ENCODE data around the gene LRRC14B.
"Not testable (repeated sequence)": the region's sequence is repeated elsewhere in the genome, so short reads cannot be mapped to it uniquely, and the experiment has no call there.

The LRRC14B gene

DNA sequence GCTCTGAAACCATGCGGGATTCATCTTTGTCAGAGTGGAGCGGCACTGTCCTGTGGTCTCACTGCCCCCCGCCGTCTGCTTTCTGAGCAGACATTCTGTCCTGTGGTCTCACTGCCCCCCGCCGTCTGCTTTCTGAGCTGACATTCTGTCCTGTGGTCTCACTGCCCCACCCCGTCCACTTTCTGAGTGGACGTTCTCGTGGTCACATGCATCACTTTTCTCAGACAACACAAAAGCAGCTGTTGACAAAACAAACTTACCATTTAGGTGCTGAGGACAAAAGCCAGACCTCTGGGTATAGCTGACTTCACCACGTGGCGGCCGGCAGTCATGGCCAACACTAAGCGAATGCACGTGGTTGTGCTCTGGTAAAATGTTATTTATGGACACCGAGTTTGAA lies 2.8 kb downstream of the LRRC14B start:
- no peak for DNase-seq

DNA sequence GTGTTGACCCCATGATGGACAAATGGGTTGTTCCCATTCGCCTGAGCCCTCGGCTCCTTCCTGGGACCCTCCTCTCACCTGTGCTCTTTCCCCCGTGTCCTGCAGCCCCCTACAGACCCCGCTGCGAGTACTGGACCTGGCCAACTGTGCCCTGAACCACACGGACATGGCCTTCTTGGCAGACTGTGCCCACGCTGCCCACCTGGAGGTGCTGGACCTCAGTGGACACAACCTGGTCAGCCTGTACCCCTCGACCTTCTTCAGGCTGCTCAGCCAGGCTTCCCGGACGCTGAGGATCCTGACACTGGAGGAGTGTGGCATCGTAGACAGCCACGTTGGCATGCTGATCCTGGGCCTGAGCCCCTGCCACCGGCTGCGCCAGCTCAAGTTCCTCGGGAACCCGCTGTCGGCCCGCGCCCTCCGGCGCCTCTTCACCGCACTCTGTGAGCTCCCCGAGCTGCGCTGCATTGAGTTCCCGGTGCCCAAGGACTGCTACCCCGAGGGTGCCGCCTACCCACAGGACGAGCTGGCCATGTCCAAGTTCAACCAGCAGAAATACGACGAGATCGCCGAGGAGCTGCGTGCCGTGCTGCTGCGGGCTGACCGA lies 3.4 kb downstream of the LRRC14B start:
- no peak for DNase-seq

DNA sequence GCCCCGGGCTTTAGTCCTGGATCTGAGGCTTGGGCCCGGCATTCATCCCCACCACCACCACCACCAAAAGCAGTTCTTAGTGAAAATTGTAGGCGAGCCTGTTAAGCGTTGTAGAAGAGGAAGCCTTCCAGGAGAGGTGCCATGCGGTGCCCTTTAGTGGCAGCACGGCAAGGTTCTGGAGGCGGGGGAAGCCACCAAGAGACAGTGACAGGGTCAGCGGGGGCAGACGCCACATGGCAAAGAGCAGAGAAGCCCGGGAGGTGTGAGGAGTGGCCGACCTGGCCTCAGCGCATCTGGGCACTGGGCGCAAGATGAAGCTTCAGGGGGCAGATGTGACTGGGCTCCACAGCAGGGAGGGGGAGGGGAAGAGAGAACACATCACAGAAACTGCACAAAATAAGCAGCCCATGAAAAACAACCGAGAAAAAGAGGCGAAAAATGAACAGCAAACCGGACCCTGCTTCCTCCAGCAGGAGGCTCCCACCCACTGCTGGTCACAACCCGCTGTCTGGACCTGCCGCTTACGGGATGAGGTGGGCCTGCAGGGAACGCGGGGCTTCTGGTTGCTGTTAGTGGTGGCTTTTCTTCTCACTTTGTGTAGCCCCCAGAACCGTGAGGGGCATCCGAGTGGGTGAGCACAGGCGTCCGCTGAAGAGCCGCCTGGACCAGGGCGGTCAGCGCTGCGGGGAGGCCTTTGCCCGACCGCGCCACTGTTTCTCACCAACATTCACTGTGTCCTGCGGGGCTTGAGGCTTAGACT lies 4.3 kb downstream of the LRRC14B start:
- DNase-seq, result no peak

DNA sequence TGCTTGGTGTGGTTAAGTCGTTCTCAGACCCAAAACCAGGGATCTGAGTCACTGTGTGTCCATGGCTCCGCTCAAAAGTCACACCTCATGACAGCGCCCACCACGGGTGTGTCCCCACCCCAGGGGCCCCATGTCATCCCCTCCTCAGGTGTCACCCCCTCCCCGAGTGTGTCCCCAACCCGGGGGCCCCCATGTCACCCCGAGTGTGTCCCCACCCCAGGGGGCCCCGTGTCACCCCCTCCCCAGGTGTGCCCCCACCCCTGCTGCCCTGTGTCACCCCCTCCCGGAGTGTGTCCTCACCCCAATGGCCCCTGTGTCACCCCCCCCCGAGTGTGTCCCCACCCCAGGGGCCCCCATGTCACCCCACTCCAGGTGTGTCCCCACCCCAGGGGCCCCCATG lies 5.1 kb downstream of the LRRC14B start:
- no peak for DNase-seq

DNA sequence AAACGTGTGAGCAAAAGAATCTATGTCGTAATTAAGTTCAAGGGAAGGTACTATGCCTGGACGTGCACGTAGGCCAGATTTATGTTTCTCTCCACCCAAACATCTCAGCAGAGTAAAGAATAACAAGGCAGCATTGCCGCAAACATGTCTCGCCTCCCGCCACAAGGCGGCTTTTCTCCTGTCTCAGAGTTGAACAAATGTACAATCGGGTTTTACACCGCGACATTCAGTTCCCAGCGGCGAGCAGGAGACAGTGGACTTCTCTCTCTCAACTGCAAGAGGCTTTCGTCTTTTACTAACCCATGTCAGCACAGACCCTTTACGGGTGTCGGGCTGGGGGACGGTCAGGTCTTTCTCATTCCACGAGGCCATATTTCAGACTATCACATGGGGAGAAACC lies 5.7 kb downstream of the LRRC14B start:
- not testable (repeated sequence) for DNase-seq

DNA sequence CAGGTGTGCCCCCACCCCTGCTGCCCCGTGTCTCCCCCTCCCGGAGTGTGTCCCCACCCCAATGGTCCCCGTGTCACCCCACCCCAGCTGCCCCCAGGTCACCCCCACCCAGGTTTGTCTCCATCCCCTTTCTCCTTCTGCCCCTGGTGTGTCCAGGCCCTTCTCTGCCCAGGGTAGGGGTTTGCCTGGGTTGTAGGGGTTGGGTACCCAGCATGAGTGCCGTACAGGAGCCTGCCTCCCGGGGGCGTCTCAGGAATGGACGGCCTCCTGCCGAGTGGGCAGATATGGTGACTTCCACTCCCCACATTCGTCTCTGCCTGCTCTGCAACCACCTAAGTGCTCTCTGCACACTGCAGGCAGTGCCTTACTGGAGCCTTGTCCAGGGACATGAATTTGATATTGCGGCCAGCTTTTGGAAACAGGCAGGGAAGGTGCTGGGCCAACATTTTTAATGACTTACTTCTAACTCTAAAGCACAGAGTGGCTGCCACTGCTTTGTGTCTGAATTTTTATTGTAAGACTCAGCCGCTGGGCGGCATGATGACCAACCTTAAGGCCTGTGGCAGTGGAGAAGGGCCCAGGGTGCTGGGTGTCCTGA lies 6.7 kb downstream of the LRRC14B start:
- DNase-seq, result no peak

DNA sequence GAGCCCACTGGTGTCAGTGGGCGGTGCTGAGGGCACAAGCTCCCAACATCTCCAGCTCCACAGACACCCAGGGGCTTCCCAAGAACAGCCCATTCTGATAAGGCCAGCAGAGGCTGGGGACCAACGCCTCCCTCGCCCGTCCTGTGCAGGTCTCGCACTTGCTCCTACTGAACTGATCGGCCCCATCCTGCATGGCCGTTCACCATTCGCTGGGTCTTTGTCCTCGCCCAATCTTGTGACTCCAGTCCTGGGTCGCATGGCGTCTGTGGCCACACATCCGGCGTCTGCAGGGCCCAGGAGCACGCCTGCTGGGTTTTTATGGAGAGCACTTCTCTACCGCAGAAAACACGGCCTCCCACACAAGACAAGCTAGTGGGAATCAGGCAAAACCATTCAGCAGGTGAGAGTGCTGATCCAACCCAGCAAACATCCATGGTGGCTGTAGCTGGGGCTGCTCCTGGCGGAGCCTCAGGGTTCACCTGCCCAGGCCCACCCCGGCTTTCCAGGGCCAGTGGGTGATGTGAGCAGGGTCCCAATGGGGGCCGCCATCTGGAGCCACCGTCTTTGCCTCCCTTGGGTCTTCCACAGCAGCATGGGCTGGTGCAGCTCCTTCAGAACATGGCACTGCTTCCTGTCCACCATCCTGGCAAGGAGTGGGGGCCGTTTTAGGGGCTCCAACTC lies 7.4 kb downstream of the LRRC14B start:
- no peak for DNase-seq

DNA sequence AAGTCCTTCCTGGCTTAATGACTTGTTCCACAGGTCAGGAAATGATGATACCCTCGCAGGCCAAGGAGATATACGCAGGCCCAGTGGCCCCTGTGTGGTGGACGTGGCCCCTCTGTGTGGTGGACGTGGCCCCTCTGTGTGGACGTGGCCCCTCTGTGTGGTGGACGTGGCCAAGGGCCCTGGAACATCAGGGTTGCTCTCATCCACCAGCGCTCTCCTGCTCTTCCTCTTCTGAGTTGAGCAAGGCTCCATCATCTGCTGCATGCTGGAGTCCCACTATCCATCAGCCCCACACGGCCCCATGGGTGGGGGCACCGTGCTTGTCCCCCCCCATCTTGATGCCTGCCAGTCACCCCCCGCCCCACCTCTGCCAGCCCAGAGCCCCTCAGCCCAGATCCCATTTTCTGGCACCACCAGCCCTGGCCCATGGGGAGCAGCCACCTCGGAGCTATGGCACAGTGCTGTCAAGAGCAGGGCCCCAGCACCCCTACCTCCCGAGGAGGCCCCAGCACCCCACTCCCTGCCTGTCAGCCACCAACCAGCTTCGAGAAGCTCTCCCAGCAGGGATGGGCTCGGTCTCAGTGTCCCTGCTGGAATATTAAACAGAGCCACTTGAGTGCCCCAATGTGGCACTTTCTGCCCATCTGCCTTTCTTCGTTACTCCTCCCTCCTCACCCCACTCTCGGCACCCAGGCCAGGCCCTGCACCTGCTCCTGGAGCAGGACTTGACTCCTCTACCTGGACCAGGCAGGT lies 8.1 kb downstream of the LRRC14B start:
- DNase-seq, result no peak

DNA sequence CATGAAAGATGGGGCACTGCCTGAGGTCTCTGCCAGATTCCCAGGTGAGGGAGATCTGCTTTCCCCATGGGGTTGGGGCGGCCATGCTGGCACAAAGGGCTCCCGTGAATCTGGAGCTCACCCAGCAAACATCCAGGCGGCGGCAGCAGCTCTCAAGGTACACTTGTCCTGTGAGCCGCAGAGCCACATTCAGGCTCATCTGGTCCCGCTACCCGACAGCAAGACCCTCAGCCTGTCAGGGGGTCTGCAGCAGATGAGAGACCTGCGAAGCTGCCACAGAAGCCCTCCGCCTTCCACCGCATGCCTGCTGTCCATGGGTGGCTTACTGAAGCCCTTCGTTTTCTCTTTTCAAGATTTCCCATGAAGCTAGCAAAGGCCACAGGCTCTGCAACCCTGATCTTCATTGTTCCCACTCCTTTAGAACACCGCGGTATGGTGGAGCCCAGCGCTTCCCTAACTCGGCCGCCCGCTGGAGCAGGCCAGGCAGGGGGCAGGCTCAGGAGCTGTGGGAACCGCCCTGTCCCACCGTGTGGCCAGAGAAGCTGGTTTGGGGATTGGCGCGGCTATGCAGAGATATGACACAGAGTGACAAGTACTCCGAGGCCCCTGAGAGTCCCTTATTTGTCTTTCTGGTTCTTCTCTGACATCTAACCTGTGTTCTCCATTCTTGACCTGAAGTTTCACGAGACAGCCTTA lies 8.8 kb downstream of the LRRC14B start:
- no peak for DNase-seq

DNA sequence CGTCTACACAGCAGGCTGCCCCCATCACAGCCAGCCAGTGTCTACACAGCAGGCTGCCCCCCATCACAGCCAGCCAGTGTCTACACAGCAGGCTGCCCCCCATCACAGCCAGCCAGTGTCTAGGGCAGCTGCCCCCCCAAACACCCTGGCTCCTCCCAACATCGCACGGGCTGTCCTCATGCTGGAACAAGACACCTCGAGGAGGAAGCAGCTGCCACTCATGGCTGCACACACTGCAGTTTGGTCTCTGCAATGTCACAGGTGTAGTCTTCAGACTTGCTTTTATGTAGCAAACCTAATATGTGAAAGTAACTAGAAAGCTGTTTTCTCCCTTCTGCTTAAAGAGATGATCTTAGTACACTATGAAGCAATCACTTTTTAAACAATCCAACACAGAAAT lies 9.7 kb downstream of the LRRC14B start:
- no peak for DNase-seq

DNA sequence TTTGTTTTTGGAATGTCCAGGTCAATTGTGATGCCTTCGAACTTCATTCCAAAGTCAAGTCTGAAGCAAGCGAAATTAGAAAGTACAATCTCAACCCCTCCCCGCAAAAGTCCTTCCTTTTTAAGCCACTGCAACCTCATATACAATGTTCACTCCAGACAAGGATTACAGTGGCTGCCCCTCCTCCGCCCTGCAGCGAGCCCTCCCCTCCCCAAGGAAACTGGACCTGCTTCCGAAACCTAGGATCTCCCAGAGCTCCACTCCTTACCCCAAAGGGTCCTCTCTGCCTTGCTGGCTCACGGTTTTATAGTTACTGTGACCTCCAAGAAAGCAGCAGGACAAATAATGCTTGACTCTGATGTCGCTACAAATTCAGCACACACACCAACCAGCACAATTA lies 10.4 kb downstream of the LRRC14B start:
- no peak for DNase-seq

DNA sequence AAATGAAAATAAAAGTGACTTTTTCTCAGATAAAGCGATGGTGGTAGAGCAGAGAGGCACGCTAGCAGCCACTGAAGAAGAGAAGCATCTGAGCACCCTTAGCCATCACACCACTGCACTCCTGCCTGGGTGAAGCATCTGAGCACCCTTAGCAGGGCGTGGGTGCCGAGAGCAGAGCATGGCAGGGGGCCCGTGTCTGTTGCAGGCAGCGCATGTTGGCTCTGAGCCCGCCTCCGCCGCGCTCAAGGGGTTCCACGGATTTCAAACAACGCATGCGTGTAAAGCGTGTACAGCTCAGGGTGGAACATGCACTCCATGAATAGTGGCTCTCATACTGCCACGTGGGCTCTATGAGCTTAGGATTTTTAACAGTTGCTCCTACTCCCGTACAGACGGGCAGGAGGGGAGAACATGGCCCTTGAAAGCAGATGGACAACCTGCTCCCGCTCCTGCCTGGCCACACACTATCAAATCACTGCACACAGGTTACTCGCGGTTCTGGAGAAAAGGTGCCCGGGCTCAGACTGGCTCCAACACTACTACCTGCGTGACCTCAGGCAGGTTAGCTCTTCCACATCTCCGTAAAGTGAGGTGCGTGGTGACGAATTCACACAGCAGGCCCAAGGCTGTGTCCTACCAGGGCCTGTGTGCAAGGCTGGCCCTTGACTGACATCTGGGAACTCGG lies 12.1 kb downstream of the LRRC14B start:
- DNase-seq, result no peak

DNA sequence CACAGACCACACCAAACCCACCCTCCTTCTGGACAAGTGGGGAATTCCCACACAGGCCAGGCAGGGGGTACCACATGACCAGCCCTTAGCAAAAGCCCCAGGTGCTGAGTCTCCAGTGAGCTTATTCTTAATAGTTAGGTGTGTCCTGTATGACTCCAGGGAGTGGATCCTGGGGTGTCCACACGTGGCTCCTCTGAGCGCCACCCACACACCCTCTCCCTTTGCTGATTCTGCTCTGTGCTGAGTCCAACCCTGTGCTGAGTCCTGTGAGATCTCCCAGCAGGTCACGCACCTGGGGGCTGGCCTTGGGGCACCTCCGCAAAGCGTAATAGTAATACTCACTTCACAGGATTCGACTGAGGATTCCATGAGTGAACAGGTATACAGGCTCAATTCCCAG lies 12.7 kb downstream of the LRRC14B start:
- no peak for DNase-seq

DNA sequence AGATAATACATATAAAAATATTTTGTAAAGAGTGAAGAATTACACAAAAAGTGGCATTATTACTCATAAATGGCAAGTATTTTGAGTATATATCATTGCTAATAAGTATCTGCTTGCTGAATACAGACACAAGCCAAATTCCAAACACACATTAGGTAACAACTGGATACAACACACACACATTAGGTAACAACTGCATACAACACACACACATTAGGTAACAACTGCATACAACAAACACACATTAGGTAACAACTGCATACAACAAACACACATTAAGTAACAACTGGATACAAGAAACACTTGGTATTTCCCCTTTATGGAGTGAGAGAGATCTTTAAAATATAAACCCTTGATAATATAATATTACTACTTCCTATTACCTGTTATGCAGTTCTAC lies 13.2 kb downstream of the LRRC14B start:
- DNase-seq, result no peak

DNA sequence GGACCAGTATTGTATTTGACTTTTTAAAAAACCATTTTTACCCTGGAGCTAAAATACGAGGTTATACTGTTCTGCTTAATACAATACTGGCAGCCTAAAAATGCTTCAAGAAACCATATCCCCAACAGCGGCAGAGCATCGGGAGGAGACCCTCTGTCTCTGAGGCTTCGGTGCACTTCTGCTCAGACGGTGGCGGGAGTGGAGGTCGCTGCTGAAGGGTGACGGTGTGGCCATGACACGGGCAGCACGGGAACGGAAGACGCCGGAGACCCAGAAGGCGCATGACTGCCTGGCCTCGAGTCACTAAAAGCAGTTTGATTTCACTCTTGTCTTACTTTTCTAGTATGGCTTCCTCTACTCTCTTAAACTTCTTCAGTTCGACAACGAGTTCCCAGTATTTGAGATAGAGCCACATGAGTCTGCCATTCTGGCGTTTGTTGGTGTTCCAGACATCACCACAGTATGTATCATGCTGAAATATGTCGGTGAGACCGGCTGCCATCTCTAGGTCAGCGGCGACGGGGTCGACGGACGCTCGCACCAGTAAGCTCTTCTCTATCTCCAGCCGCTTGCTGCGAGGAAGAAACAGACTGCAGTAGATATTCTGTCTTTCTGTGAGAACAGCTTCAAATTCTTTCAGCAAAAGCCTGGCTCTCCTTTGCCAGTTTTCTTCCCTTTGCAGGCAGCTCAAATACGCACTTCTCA lies 13.8 kb downstream of the LRRC14B start:
- no peak for DNase-seq

DNA sequence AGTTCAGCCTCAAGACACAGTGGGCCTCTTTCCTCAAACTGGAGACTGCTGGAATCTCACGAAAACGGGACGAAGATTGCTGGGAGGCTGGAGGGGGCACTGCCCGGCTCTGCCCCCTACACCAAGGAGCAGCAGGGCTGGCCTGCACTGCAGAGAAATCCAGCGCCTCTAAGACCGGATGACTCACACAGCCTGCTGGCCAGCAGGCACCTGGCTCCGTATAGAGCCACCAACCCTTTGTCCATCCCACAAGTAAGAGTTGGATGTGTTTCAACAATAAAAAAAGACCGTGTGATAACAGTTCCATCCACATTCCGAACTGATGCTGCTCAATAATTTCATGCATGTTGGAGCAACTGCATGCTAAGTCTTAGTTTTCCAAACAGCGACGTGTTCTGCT lies 15.1 kb downstream of the LRRC14B start:
- DNase-seq, result no peak

DNA sequence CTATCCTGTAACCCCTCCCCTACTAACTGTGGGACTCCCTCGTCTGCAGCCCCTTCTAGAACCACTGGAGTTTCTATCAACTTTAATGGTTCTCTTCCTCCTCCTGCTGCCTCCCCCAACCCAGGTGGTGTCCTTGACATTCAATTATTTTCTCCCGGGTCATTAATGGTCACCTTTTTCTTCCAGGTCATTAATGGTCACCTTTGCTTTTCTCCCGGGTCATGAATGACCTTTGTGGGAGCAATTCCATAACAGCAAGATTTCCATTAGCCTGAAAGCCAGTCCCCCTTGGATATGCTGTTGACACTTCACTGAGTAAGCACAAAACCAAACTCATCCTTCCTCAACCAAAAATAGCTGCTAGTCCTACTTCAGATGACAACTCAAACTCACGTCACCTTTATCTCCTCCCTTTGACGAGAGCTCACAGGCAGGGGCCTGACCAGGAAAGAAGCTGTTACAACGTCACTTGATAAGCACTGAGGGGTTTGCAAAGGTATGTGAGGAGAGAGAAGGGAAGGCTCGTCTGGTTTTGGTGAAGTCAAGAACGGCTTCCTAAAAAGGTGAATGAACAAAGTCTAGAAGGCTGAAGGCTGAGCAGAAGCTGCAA lies 15.7 kb downstream of the LRRC14B start:
- DNase-seq, result no peak

DNA sequence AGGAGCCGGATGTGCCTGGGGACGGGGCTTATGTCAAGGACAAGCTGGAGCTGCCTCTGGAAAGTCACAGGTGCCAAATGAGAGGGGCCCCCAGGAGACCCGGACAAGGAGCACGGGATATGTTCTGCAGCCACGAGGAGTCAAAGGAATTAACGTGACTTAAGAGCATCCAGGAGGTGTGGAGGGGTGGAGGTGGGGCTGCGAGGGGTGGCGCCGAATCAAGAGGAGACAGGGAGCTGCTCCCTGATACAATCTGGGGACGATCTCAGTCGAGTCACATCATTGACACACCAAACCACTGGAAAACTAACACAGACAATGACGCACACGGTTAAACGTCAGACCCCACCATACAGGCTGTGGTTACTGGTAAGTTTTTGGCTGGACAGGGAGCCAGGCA lies 16.3 kb downstream of the LRRC14B start:
- no peak for DNase-seq

DNA sequence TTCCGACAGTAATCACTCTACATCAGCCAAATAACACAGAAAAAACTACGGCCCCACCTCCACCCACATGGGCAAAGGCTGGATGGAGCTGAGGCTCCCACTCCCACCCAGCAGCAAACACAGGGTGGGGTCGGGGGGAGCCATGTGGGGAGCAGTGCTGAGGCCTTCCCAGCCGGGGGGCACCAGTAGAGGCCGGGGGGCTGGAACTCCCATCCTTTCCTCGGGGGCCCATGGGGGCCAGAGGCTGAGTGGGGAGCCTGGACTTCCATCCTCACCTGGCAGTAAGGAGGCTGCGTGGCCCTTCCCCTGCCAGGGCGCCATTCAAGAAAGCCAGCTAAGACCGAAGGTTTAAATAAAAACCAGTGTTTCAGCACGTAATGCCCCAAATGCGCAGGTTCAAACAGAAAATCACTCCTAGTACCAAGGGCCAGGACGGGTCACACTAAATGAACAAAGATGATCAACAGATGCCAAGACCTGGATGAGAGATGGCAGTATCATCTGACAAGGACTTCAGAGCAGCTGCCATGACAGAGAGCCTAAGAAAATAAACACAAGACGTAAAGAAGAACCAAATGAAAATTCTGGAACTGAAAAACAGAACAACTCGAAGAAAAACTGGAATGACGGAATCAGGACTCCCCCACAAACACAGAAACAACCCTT lies 17.3 kb downstream of the LRRC14B start:
- no peak for DNase-seq

DNA sequence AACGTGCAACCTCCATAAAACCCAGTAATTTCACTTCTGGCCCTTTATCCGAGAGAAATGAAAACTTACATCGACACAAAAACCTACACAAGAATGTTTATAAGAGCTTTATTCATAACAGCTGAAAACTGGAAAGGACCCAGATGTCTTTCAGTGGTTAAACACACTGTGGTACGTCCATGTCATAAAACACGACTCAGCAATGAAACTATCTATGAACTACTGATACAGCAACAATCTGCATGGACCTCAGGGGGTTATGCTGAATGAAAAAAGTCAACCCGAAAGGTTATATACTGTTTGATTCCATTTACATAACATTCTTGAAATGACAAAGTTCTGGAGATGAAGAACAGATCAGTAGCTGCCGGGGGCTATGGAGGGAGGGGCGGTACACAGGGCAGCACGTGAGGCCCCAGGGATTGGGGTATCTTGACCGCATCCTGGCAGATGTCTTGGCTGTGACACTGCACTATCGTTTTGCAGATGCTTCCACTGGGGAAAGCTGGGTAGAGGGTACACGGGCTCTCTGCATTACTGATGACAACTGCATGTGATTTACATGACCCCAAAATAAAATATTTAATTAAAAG lies 22.6 kb downstream of the LRRC14B start:
- DNase-seq, result no peak
